GM23338 (cell line): Measurements from ENCODE around the gene SPARC. TPM values are rescaled to one million over a fixed set of nuclear protein-coding genes. Genes with fewer than 3 reads are reported as not detected.
"Not testable (repeated sequence)": the region's sequence is repeated elsewhere in the genome, so short reads cannot be mapped to it uniquely, and the experiment has no call there.

Source experiments
- ATAC-seq: fragments of 200-7000 bp; cut with Tn5 transposase; 3 replicates; pipeline ENCODE4 v1.9.1; 2020
- DNase-seq: peaks from one replicate; pipeline ENCODE4 v3.0.0-alpha.2; 2015; ENCODE audit warnings: low spot score
- H2AFZ ChIP-seq: fragments of 200-600 bp; sonication (generic); 2 replicates; pipeline ENCODE4 v1.8.0; 2016; ENCODE audit warnings: antibody characterized with exemption, mild to moderate bottlenecking, moderate library complexity
- H3F3A ChIP-seq: fragments of 200-600 bp; sonication (generic); replicated peaks from 2 replicates; pipeline ENCODE4 v1.8.0; 2017; ENCODE audit warnings: antibody characterized with exemption, mixed run types, low read depth
- H3K27ac ChIP-seq: fragments of 200-600 bp; sonication (generic); 2 replicates; pipeline ENCODE4 v1.6.1; 2016; ENCODE audit warnings: low read depth
- H3K27me3 ChIP-seq: fragments of 200-600 bp; sonication (generic); 2 replicates; pipeline ENCODE4 v1.8.0; 2016; ENCODE audit warnings: mild to moderate bottlenecking, mixed run types, moderate library complexity; ENCODE audit not compliant: insufficient read depth
- H3K36me3 ChIP-seq: fragments of 200-600 bp; sonication (generic); 2 replicates; pipeline ENCODE4 v1.8.0; 2016; ENCODE audit warnings: mild to moderate bottlenecking; ENCODE audit not compliant: insufficient read depth
- H3K4me1 ChIP-seq: fragments of 200-600 bp; sonication (generic); 2 replicates; pipeline ENCODE4 v1.8.0; 2016; ENCODE audit warnings: mild to moderate bottlenecking, moderate library complexity; ENCODE audit not compliant: insufficient read depth
- H3K4me2 ChIP-seq: fragments of 200-600 bp; sonication (generic); 2 replicates; pipeline ENCODE4 v1.7.1; 2017; ENCODE audit warnings: mixed run types
- H3K4me3 ChIP-seq: fragments of 200-600 bp; sonication (generic); 2 replicates; pipeline ENCODE4 v1.6.1; 2016; ENCODE audit warnings: mixed run types
- H3K79me2 ChIP-seq: fragments of 200-600 bp; sonication (generic); replicated peaks from 2 replicates; pipeline ENCODE4 v1.8.0; 2017; ENCODE audit warnings: mild to moderate bottlenecking; ENCODE audit not compliant: insufficient read depth
- H3K9me2 ChIP-seq: fragments of 200-600 bp; sonication (generic); 2 replicates; pipeline ENCODE4 v1.8.0; 2017; ENCODE audit not compliant: insufficient read depth
- H4K20me1 ChIP-seq: fragments of 200-600 bp; sonication (generic); replicated peaks from 2 replicates; pipeline ENCODE4 v1.8.0; 2017; ENCODE audit warnings: mild to moderate bottlenecking; ENCODE audit not compliant: insufficient read depth
- H3K27ac Mint-ChIP-seq: 2 replicates; pipeline ENCODE4 v1.8.0; 2020; ENCODE audit warnings: inconsistent platforms, mild to moderate bottlenecking, moderate library complexity, mixed read lengths
- H3K27me3 Mint-ChIP-seq: 3 replicates; pipeline ENCODE4 v1.8.0; 2022; ENCODE audit warnings: low read depth, mild to moderate bottlenecking, moderate library complexity, mixed read lengths, inconsistent platforms; ENCODE audit not compliant: insufficient read depth, poor library complexity
- H3K36me3 Mint-ChIP-seq: 3 replicates; pipeline ENCODE4 v1.8.0; 2021; ENCODE audit warnings: low read depth, mild to moderate bottlenecking, inconsistent platforms, moderate library complexity, mixed read lengths
- H3K4me1 Mint-ChIP-seq: 3 replicates; pipeline ENCODE4 v1.8.0; 2020; ENCODE audit warnings: mild to moderate bottlenecking, inconsistent platforms, mixed read lengths
- H3K4me3 Mint-ChIP-seq: 3 replicates; pipeline ENCODE4 v1.8.0; 2021; ENCODE audit warnings: moderate library complexity, mild to moderate bottlenecking, inconsistent platforms, mixed read lengths
- H3K9me3 Mint-ChIP-seq: 3 replicates; pipeline ENCODE4 v1.8.0; 2020; ENCODE audit warnings: moderate library complexity, mild to moderate bottlenecking, inconsistent platforms, mixed read lengths
- EZH2phosphoT487 ChIP-seq: fragments of 200-600 bp; sonication (generic); IDR thresholded peaks from one replicate; pipeline ENCODE4 v1.8.1; 2018; ENCODE audit warnings: antibody characterized with exemption; ENCODE audit not compliant: unreplicated experiment
- REST ChIP-seq: IDR thresholded peaks from one replicate; pipeline ENCODE4 v1.6.1; 2018; ENCODE audit warnings: antibody characterized with exemption; ENCODE audit not compliant: unreplicated experiment
- STAT1 ChIP-seq: IDR thresholded peaks from one replicate; pipeline ENCODE4 v1.6.1; 2016; ENCODE audit warnings: antibody characterized with exemption; ENCODE audit not compliant: unreplicated experiment
- ZNF462 ChIP-seq: fragments of 250-450 bp; sonication (Bioruptor Pico); IDR thresholded peaks from 2 replicates; pipeline ENCODE4 v1.5.0; 2020; ENCODE audit warnings: mild to moderate bottlenecking, moderate library complexity
- polyA plus RNA-seq: library from polyadenylated mRNA; unstranded; fragments of >200 nt; fragmentation: Nextera tagmentation; extraction: Ambion mirVana; gene quantifications from 2 replicates; pipeline ENCODE4 v1.2.1, GENCODE V29; 2016
- total RNA-seq: library from RNA; depleted of rRNA; stranded (reverse); fragments of >200 nt; shearing (Covaris generic); gene quantifications from 2 replicates; pipeline ENCODE4 v1.2.3, GENCODE V29; 2014

SPARC gene
- total and polyA plus RNA-seq, 2 experiments from 2014 or later = 218 to 225 TPM

- no peak for TF ChIP-seq ZNF462 (CRISPR knock-in tag)
- no peak for TF ChIP-seq STAT1
- TF ChIP-seq EZH2phosphoT487 = no peak
- no peak for TF ChIP-seq REST
Observed at GRCh38 chr5:151680944-151681427, 5.7 kb downstream of the SPARC start (continued).

- not testable (repeated sequence) for H3K9me2 ChIP-seq, H2AFZ ChIP-seq, ATAC-seq, H3K4me2 ChIP-seq, H3K27me3 ChIP-seq, H3K27ac Mint-ChIP-seq, H4K20me1 ChIP-seq, H3K36me3 ChIP-seq, H3K9me3 Mint-ChIP-seq, H3K27ac ChIP-seq, H3K4me3 Mint-ChIP-seq, H3F3A ChIP-seq, H3K4me3 ChIP-seq, DNase-seq
- peaks cover 20% of the 10 kb centered on the region for H3K36me3 Mint-ChIP-seq
- H3K27me3 Mint-ChIP-seq = peaks cover 11% of the 10 kb centered on the region
- peaks cover 29% of the 10 kb centered on the region for H3K79me2 ChIP-seq
- peaks cover 51% of the 10 kb centered on the region for H3K4me1 Mint-ChIP-seq
- peaks cover 42% of the 10 kb centered on the region for H3K4me1 ChIP-seq
Observed at GRCh38 chr5:151680156-151680505, 6.6 kb downstream of the SPARC start.
